Measurements from ENCODE around the gene KRT72.

KRT72 gene

DNA sequence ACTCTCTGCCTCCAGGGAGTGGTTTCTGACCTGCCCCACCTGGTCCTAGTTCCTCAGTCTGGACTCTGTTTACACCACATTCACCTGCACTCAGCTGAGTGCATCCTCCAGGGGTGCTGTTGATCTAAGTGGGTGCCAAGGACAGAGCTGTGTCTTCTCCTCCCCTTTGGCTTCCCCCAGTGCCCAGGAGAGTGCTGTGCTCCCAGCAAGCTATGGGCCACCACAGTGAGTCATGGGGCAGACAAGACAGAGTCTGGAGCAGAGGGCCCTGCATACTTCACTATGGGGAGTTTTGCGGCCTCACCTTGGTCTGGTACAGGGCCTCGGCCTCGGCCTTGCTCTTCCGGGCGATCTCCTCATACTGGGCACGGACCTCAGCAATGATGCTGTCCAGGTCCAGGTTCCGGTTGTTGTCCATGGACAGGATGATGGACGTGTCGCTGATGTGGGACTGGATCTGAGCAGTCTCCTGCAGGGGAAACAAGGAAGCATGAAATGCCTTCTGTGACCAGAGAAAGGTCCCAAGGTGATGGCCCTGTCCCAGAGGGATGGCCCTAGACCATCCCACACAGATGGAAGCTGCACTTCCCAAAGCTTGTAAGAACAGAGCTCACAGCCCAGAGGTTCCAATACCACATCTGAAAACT, 12.2 kb upstream of the KRT72 start:
- TF ChIP-seq, protein P1, sequence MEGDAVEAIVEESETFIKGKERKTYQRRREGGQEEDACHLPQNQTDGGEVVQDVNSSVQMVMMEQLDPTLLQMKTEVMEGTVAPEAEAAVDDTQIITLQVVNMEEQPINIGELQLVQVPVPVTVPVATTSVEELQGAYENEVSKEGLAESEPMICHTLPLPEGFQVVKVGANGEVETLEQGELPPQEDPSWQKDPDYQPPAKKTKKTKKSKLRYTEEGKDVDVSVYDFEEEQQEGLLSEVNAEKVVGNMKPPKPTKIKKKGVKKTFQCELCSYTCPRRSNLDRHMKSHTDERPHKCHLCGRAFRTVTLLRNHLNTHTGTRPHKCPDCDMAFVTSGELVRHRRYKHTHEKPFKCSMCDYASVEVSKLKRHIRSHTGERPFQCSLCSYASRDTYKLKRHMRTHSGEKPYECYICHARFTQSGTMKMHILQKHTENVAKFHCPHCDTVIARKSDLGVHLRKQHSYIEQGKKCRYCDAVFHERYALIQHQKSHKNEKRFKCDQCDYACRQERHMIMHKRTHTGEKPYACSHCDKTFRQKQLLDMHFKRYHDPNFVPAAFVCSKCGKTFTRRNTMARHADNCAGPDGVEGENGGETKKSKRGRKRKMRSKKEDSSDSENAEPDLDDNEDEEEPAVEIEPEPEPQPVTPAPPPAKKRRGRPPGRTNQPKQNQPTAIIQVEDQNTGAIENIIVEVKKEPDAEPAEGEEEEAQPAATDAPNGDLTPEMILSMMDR (conservative IDR thresholded peaks at IDR 0.05): no peak
- no peak for TF ChIP-seq ZFX (IDR thresholded peaks at IDR 0.05)
- no peak overlapping the region for H3K27ac ChIP-seq

DNA sequence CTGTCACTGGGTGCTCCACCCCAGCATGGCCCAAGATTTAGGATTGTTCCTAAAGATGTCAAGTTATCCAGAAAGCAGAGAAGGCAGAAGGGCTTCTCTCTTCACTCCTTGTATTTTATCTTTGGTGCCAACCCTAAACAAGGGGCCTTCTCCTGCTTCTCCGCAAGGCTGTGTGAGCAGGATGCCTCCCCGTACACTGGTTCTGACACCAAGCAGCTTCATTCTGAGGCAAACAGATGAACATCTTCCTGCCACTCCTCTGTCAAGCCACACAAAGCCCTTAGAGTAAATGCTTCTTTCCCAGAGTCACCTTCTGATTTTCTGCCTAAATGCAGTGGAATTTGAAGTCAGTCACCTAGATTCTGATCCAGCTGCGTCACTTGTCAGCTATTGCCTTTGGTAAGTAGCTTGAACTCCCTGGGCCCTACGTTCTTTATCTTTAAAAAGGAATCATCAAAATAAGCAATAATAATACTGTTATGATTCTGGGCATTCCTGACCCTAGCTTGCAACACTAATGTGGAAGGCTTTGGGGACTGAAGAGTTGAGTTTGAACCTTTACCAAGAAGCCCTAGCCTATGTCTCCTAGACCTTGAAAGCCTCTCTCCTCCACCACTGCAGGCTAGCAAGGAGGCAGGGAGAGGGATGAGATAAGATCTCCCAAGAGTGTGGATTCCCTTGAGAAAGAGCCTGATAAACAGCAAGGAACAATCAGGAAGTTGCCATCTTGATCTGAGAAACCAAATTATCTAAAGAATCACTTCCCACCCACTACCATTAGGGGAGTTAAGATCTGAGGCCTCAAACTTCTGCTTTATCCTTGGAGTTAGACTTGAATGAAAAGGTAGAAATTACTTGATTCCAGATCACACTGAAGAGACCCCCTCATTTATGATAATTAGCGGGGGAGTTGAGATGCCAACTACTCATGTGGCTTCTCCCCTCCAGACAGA, 11.4 kb upstream of the KRT72 start:
- TF ChIP-seq, protein P1 (conservative IDR thresholded peaks at IDR 0.05): no peak
- TF ChIP-seq ZFX (IDR thresholded peaks at IDR 0.05): no peak
- H3K27ac ChIP-seq: no peak overlapping the region

DNA sequence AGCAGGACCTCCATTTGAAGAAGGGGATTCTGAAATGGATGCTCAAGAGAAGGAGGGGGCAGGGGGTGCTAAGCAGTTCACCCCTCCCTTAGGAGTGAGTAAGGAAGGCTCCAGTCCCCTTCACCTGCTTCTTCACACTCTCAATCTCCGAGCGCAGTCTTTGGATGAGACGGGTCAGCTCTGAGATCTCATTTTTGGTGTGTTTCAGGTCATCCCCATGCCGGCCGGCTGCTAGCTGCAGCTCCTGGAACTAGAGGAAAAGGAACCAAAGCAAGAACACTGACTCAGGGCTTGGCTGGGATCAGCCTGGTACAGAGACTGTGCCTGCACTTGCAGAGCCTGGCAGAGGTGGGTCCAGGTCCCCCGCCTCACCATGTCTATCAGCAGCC, 9.8 kb upstream of the KRT72 start:
- H3K27ac ChIP-seq: no peak overlapping the region
- TF ChIP-seq, protein P1 (conservative IDR thresholded peaks at IDR 0.05): no peak
- no peak for TF ChIP-seq ZFX (IDR thresholded peaks at IDR 0.05)

DNA sequence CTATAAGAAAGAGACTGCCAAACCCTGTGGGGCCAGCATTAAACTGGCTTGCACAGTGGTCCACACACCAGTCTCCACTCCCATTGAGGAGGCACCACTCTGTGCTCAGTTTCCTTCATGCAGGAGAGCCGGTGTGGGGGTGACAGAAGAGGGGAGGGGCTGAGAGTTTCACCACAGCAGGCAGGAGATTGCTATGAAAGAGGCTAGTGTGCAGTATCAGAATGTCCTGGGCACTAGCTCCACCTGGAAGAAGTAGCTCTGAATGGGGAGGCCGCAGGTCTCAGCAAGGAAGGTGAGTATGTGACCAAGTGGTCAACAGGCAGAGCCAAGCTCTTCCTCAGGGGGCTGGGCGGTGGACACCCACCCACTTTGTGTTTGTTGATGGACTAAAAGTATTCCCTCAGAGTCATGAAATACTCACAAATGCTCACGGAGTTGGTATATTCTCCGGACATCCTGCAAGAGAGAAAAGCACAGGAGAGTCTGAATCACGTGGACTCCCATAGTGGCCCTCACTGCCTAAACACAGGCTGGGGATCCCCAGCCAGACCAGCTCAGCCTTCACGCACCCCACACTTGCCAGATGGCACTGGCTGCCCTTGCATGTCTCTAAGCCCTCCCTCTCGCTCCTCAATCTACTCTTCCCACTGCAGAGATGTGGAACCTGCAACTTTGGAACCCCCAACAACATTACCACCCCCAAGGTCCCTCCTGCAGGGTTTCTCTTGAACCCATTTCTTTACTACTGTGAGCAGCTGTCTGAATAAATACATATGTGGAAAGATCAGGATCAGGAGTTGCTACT, 7.8 kb upstream of the KRT72 start:
- H3K27ac ChIP-seq: no peak overlapping the region
- TF ChIP-seq, protein P1 (conservative IDR thresholded peaks at IDR 0.05): no peak
- TF ChIP-seq ZFX (IDR thresholded peaks at IDR 0.05): no peak

DNA sequence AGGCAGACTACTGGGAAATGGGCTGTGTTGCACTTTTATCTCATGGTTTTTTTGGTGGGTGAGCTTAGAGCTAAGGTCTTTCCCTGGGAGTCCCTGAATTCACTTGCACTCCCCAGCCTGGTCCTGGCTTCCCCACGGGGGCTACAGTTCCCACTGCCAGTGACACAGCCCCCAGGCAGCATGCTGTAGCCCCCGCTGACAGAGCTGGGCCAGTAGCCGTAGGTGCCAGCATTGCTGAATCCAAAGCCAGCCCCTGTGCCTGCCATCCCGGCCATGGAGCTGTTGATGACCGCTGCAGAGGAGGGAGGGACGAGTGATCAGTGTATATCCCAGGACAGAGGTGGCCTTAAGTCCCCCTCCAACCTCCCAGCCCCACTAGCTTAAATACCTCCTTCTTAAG, 6.9 kb upstream of the KRT72 start:
- no peak overlapping the region for H3K27ac ChIP-seq
- TF ChIP-seq ZFX (IDR thresholded peaks at IDR 0.05): no peak
- TF ChIP-seq, protein P1 (conservative IDR thresholded peaks at IDR 0.05): no peak

DNA sequence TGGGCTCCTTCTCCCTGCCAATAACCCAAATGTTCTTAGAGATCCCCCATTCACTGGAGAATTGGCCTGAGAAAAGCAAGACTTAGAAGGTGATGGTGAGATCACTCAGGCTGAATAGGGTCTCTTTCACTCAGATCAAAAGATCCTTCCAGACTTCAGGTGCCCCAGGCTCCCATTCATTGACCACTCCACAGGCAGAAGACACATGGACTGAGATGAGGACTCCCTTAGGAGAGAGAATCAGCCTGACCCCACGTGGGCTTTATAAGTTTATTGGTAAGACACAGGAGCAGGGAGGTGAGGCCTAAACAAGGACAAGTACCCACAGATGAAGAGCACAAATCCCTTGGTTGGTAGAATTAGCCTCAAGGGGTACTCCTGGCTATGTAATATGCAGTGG, 6.1 kb upstream of the KRT72 start:
- H3K27ac ChIP-seq: no peak overlapping the region
- TF ChIP-seq, protein P1 (conservative IDR thresholded peaks at IDR 0.05): no peak
- TF ChIP-seq ZFX (IDR thresholded peaks at IDR 0.05): no peak
